Measurements from ENCODE around the gene ZBTB20. TPM values are rescaled to one million over a fixed set of nuclear protein-coding genes. Genes with fewer than 3 reads are reported as not detected.

ZBTB20 gene
- total RNA-seq, 1 donor from 2014 or later = 91.2 TPM

- Mint-ChIP-seq H3K4me1 (peaks cover 68% of the 10 kb centered on the region), H3K27me3 (no peaks in the 10 kb centered on the region), H3K27ac (peak overlapping the region; percentile 71), H3K4me3 (peak overlapping the region; percentile 41), H3K9me3 (no peaks in the 10 kb centered on the region), H3K36me3 (ENCODE audit: low read depth) (peaks cover 6% of the 10 kb centered on the region)
- ChIA-PET POLR2A (interaction anchor here (0.6 to 2.8 kb wide), 11 partner anchors 10 to 685 kb away, joined by 3 to 8 read pairs (median 4); no protein-coding TSS in a partner anchor), CTCF (interaction anchor here (0.9 to 2.2 kb wide), 11 partner anchors 15 to 1367 kb away, joined by 3 to 15 read pairs (median 4); no protein-coding TSS in a partner anchor)
- intact Hi-C loops (cut with micrococcal nuclease) = loop anchor here (1.0 kb wide), 3 partner anchors 10 to 64 kb away; no protein-coding TSS in a partner anchor
- DNase-seq (no peak), ATAC-seq (ENCODE audit: low read depth) (no peak)
- no peak for TF ChIP-seq CTCF (IDR thresholded peaks at IDR 0.05)
Measured at GRCh38 chr3:114447950-114448479, 699.1 kb downstream of the ZBTB20 start.

GRCh38 chr3:114447545-114447944 lies 699.5 kb downstream of the ZBTB20 start:
- Mint-ChIP-seq H3K27ac (peak overlapping the region; percentile 71), H3K4me1 (peaks cover 69% of the 10 kb centered on the region), H3K9me3 (no peaks in the 10 kb centered on the region), H3K36me3 (ENCODE audit: low read depth) (peaks cover 6% of the 10 kb centered on the region), H3K27me3 (no peaks in the 10 kb centered on the region), H3K4me3 (peak overlapping the region; percentile 41)
- intact Hi-C loops (cut with micrococcal nuclease) = loop anchor here (1.0 kb wide), 3 partner anchors 9 to 63 kb away; no protein-coding TSS in a partner anchor
- ChIA-PET CTCF (interaction anchor here (1.2 to 2.2 kb wide), 10 partner anchors 14 to 1367 kb away, joined by 3 to 15 read pairs (median 4); no protein-coding TSS in a partner anchor), POLR2A (interaction anchor here (0.6 to 2.8 kb wide), 9 partner anchors 9 to 684 kb away, joined by 3 to 8 read pairs (median 5); no protein-coding TSS in a partner anchor)
- no peak for DNase-seq
- no peak for TF ChIP-seq CTCF (IDR thresholded peaks at IDR 0.05)
- ATAC-seq (ENCODE audit: low read depth) = no peak

- H3K36me3 Mint-ChIP-seq (ENCODE audit: low read depth) = peaks cover 6% of the 10 kb centered on the region
- H3K27ac Mint-ChIP-seq = peak overlapping the region; percentile 41
- ATAC-seq (ENCODE audit: low read depth) (no peak), DNase-seq (no peak)
- TF ChIP-seq CTCF (IDR thresholded peaks at IDR 0.05) = no peak
- no peaks in the 10 kb centered on the region for H3K27me3 Mint-ChIP-seq
- H3K9me3 Mint-ChIP-seq = no peaks in the 10 kb centered on the region
- POLR2A ChIA-PET = interaction anchor here (1.5 to 1.6 kb wide), 2 partner anchors 9 to 12 kb away, joined by 5 read pairs; no protein-coding TSS in a partner anchor
- H3K4me1 Mint-ChIP-seq = peaks cover 74% of the 10 kb centered on the region
- no peak overlapping the region for H3K4me3 Mint-ChIP-seq
- CTCF ChIA-PET = interaction anchor here (1.2 to 2.2 kb wide), 3 partner anchors 18 to 28 kb away, joined by 3 to 11 read pairs (median 7); no protein-coding TSS in a partner anchor
- intact Hi-C loops (cut with micrococcal nuclease) = no loop called here
Measured at GRCh38 chr3:114446600-114446999, 700.5 kb downstream of the ZBTB20 start.

- DNase-seq (no peak), ATAC-seq (ENCODE audit: low read depth) (no peak)
- peaks cover 72% of the 10 kb centered on the region for H3K4me1 Mint-ChIP-seq
- no peaks in the 10 kb centered on the region for H3K9me3 Mint-ChIP-seq
- H3K36me3 Mint-ChIP-seq (ENCODE audit: low read depth) = peaks cover 10% of the 10 kb centered on the region
- intact Hi-C loops (cut with micrococcal nuclease) = no loop called here
- no peaks in the 10 kb centered on the region for H3K27me3 Mint-ChIP-seq
- TF ChIP-seq CTCF (IDR thresholded peaks at IDR 0.05) = no peak
- ChIA-PET CTCF (interaction anchor here (0.9 to 1.1 kb wide), 3 partner anchors 10 to 27 kb away, joined by 3 read pairs; no protein-coding TSS in a partner anchor), POLR2A (interaction anchor here (0.5 to 1.1 kb wide), 2 partner anchors 19 to 65 kb away, joined by 3 to 4 read pairs; no protein-coding TSS in a partner anchor)
- no peak overlapping the region for H3K27ac Mint-ChIP-seq
- no peak overlapping the region for H3K4me3 Mint-ChIP-seq
Measured at GRCh38 chr3:114445233-114445632, 701.9 kb downstream of the ZBTB20 start.

- CTCF ChIA-PET = interaction anchor here (1.1 kb wide), 1 partner anchor 26 kb away, joined by 3 read pairs; no protein-coding TSS in a partner anchor
- ATAC-seq (ENCODE audit: low read depth) (no peak), DNase-seq (no peak)
- TF ChIP-seq CTCF (IDR thresholded peaks at IDR 0.05) = no peak
- POLR2A ChIA-PET = interaction anchor here (0.6 kb wide), 1 partner anchor 12 kb away, joined by 8 read pairs; no protein-coding TSS in a partner anchor
- H3K27me3 Mint-ChIP-seq = no peaks in the 10 kb centered on the region
- H3K27ac Mint-ChIP-seq = no peak overlapping the region
- H3K4me1 Mint-ChIP-seq = peaks cover 66% of the 10 kb centered on the region
- H3K4me3 Mint-ChIP-seq = no peak overlapping the region
- H3K9me3 Mint-ChIP-seq = no peaks in the 10 kb centered on the region
- intact Hi-C loops (cut with micrococcal nuclease) = no loop called here
- H3K36me3 Mint-ChIP-seq (ENCODE audit: low read depth) = peaks cover 10% of the 10 kb centered on the region
Measured at GRCh38 chr3:114444216-114444615, 702.9 kb downstream of the ZBTB20 start.
